ENCODE measurements around the gene NDUFAB1. TPM values are rescaled to one million over a fixed set of nuclear protein-coding genes. Genes with fewer than 3 reads are reported as not detected.

NDUFAB1 gene
- total and polyA plus RNA-seq, 2 of the 13 experiments (the other 11 are each of a cell fraction or from before 2014, with no cell fraction given), result 221 to 601 TPM

DNA sequence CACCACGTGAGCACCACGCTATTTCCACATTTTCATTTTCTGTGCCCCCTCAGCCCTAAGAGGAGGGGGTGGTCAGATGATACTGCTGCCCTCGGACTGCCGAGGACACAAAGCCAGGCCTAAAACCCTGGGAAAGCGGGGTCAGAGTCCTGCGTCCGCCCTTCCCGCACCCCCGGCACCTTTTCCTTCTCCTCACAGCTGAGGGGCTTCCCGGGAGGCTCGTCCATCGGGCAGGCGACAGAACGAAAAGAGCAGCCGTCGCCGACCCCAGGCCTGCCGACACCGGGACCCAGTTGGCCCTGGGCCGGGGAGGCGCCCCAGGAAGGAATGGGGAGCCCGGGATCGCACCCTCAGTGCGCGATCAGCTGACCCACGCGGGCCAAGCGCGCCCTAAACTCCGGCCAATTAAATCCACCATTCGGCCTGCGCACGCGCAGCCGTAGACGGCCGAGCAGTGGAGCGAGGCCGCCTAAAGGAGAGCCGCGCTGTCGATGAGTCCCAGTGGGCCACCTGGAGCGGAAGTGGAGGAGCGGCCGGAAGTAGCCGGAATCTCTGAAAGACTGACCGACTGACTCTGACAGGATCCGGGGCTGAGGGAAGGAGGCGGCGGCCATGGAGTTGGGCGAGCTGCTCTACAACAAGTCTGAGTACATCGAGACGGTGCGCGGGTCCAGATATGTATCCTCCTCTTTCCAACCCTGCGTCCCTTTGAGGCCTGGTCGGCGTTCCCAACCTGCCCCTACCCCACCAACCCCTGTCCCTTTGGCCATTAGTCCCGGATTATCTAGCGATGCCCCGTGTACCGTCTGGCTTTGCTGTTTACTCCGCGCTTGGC lies 45.0 kb upstream of the NDUFAB1 start, which contains the start of the genes DCTN5 and PALB2 (continued):
- TF ChIP-seq TAF15 (IDR thresholded peaks at IDR 0.05; ENCODE audit: low read depth, low read length, poor library complexity, severe bottlenecking), result peak; percentile 96
- TF ChIP-seq, protein P1, sequence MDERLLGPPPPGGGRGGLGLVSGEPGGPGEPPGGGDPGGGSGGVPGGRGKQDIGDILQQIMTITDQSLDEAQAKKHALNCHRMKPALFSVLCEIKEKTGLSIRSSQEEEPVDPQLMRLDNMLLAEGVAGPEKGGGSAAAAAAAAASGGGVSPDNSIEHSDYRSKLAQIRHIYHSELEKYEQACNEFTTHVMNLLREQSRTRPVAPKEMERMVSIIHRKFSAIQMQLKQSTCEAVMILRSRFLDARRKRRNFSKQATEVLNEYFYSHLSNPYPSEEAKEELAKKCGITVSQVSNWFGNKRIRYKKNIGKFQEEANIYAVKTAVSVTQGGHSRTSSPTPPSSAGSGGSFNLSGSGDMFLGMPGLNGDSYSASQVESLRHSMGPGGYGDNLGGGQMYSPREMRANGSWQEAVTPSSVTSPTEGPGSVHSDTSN (CRISPR knock-in tag; IDR thresholded peaks at IDR 0.05), result no peak
- TF ChIP-seq XRCC5 (optimal IDR thresholded peaks at IDR 0.05; ENCODE audit: low read length), result peak; percentile 100
- TF ChIP-seq MAF1 (CRISPR knock-in tag; IDR thresholded peaks at IDR 0.05; ENCODE audit: borderline replicate concordance), result peak; percentile 89
- TF ChIP-seq, protein P2, sequence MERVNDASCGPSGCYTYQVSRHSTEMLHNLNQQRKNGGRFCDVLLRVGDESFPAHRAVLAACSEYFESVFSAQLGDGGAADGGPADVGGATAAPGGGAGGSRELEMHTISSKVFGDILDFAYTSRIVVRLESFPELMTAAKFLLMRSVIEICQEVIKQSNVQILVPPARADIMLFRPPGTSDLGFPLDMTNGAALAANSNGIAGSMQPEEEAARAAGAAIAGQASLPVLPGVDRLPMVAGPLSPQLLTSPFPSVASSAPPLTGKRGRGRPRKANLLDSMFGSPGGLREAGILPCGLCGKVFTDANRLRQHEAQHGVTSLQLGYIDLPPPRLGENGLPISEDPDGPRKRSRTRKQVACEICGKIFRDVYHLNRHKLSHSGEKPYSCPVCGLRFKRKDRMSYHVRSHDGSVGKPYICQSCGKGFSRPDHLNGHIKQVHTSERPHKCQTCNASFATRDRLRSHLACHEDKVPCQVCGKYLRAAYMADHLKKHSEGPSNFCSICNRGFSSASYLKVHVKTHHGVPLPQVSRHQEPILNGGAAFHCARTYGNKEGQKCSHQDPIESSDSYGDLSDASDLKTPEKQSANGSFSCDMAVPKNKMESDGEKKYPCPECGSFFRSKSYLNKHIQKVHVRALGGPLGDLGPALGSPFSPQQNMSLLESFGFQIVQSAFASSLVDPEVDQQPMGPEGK (CRISPR knock-in tag; IDR thresholded peaks at IDR 0.05), result peak; percentile 74
- TF ChIP-seq, protein P3, sequence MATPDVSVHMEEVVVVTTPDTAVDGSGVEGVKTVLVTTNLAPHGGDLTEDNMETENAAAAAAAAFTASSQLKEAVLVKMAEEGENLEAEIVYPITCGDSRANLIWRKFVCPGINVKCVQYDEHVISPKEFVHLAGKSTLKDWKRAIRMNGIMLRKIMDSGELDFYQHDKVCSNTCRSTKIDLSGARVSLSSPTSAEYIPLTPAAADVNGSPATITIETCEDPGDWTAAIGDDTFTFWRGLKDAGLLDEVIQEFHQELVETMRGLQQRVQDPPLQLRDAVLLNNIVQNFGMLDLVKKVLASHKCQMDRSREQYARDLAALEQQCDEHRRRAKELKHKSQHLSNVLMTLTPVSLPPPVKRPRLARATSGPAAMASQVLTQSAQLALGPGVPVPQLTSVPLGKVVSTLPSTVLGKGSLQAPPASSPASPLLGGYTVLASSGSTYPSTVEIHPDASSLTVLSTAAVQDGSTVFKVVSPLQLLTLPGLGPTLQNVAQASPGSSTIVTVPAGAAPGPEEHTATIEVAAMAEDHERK (CRISPR knock-in tag; IDR thresholded peaks at IDR 0.05; ENCODE audit: low read depth), result peak; percentile 87
- peak; percentile 78 for TF ChIP-seq CREM (IDR thresholded peaks at IDR 0.05)
- TF ChIP-seq CREM (CRISPR knock-in tag; IDR thresholded peaks at IDR 0.05), result peak; percentile 38
- TF ChIP-seq FOXA1 (IDR thresholded peaks at IDR 0.05), result no peak
- TF ChIP-seq FOXA1 (CRISPR knock-in tag; IDR thresholded peaks at IDR 0.05), result 0 out of 2 replicates have a peak, but pooled peaks have one; percentile 8
- TF ChIP-seq ZNF780A (CRISPR knock-in tag; IDR thresholded peaks at IDR 0.05), result peak; percentile 39; the same call in 1 of the 2 replicates
- 0 out of 2 replicates have a peak, but pooled peaks have one; percentile 10 for TF ChIP-seq NFE2L2 (IDR thresholded peaks at IDR 0.05; ENCODE audit: low read length)
- TF ChIP-seq, protein P4, sequence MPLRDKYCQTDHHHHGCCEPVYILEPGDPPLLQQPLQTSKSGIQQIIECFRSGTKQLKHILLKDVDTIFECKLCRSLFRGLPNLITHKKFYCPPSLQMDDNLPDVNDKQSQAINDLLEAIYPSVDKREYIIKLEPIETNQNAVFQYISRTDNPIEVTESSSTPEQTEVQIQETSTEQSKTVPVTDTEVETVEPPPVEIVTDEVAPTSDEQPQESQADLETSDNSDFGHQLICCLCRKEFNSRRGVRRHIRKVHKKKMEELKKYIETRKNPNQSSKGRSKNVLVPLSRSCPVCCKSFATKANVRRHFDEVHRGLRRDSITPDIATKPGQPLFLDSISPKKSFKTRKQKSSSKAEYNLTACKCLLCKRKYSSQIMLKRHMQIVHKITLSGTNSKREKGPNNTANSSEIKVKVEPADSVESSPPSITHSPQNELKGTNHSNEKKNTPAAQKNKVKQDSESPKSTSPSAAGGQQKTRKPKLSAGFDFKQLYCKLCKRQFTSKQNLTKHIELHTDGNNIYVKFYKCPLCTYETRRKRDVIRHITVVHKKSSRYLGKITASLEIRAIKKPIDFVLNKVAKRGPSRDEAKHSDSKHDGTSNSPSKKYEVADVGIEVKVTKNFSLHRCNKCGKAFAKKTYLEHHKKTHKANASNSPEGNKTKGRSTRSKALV (CRISPR knock-in tag; IDR thresholded peaks at IDR 0.05), result peak; percentile 96
- peak; percentile 79; the same call in 1 of the 2 replicates for TF ChIP-seq ETV6 (CRISPR knock-in tag; conservative IDR thresholded peaks at IDR 0.05)
- TF ChIP-seq, protein P5, sequence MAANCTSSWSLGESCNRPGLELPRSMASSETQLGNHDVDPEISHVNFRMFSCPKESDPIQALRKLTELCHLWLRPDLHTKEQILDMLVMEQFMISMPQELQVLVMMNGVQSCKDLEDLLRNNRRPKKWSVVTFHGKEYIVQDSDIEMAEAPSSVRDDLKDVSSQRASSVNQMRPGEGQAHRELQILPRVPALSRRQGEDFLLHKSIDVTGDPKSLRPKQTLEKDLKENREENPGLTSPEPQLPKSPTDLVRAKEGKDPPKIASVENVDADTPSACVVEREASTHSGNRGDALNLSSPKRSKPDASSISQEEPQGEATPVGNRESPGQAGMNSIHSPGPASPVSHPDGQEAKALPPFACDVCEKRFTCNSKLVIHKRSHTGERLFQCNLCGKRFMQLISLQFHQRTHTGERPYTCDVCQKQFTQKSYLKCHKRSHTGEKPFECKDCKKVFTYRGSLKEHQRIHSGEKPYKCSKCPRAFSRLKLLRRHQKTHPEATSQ (CRISPR knock-in tag; IDR thresholded peaks at IDR 0.05; ENCODE audit: borderline replicate concordance), result peak; percentile 97; the same call in 1 of the 2 replicates
- TF ChIP-seq JUND (CRISPR knock-in tag; IDR thresholded peaks at IDR 0.05), result no peak; the same call in 1 of the 2 replicates
- peak; percentile 81 for TF ChIP-seq ZNF329 (CRISPR knock-in tag; IDR thresholded peaks at IDR 0.05; ENCODE audit: low read depth)
- peak; percentile 85 for TF ChIP-seq ZSCAN22 (CRISPR knock-in tag; IDR thresholded peaks at IDR 0.05)
- TF ChIP-seq MTF1 (CRISPR knock-in tag; IDR thresholded peaks at IDR 0.05), result peak; percentile 90; the same call in 1 of the 2 replicates
- peak; percentile 76 for TF ChIP-seq ZMAT3 (CRISPR knock-in tag; conservative IDR thresholded peaks at IDR 0.05)
- TF ChIP-seq NFKB2 (CRISPR knock-in tag; IDR thresholded peaks at IDR 0.05; ENCODE audit: borderline replicate concordance), result peak; percentile 99
- peak; percentile 100 for TF ChIP-seq RBM39 (IDR thresholded peaks at IDR 0.05; ENCODE audit: low read depth, low read length, poor library complexity, severe bottlenecking)

Data from HepG2 (cell line).